Adipose tissue (tissue), 3 donors: Measurements from ENCODE around the gene CDK5RAP2. TPM values are rescaled to one million over a fixed set of nuclear protein-coding genes. Genes with fewer than 3 reads are reported as not detected.

ENCODE experiments used
- H3K27ac ChIP-seq: one replicate; pipeline ENCODE4 v1.5.1; 2013; ENCODE audit warnings: low read depth, low read length
- WGBS, 3 donors: extraction: QIAGEN DNeasy Blood & Tissue Kit; methylation state at CpG; one replicate each; pipeline ENCODE4 v1.1.7; 2013; 5-methylcytosine and 5-hydroxymethylcytosine counted together
- polyA plus RNA-seq, 3 donors: library from polyadenylated mRNA; stranded (reverse); fragments of 200-250 nt; gene quantifications; one replicate each; pipeline ENCODE4 v1.2.3, GENCODE V29; 2013
- donor health status: healthy with polysubstance abuse.
- donor health status: Bipolar disorder and iron deficiency.
- donor health status: healthy.

The CDK5RAP2 gene
- polyA plus RNA-seq, 3 donors = 9.3 to 38.8 (median 15.6) TPM

GRCh38 chr9:120432600-120432999 is 147.4 kb downstream of the CDK5RAP2 start:
- WGBS, 3 donors = 94 to 98% (median 97%) methylated on average over 3 of the region's 3 CpGs
- no peak overlapping the region for H3K27ac ChIP-seq

GRCh38 chr9:120431268-120431667 is 148.7 kb downstream of the CDK5RAP2 start:
- WGBS, 3 donors = 61 to 80% (median 66%) methylated on average over 2 of the region's 2 CpGs
- no peak overlapping the region for H3K27ac ChIP-seq

- no peak overlapping the region for H3K27ac ChIP-seq
These were observed 155.7 kb downstream of the CDK5RAP2 start for GRCh38 chr9:120424248-120424647.

GRCh38 chr9:120423812-120424211 is 156.2 kb downstream of the CDK5RAP2 start:
- WGBS, 3 donors = 91 to 95% (median 94%) methylated on average over 3 of the region's 3 CpGs
- no peak overlapping the region for H3K27ac ChIP-seq

GRCh38 chr9:120421977-120422376 is 158.0 kb downstream of the CDK5RAP2 start:
- 93 to 94% (median 93%) methylated on average over 3 of the region's 3 CpGs for WGBS, 3 donors

GRCh38 chr9:120418315-120418714 is 161.7 kb downstream of the CDK5RAP2 start:
- WGBS, 3 donors = 66 to 77% (median 77%) methylated on average over 4 of the region's 4 CpGs
- H3K27ac ChIP-seq = no peak overlapping the region

More at GRCh38 chr9:120421977-120422376, 158.0 kb downstream of the CDK5RAP2 start:
- no peak overlapping the region for H3K27ac ChIP-seq

GRCh38 chr9:120416781-120417427 is 163.1 kb downstream of the CDK5RAP2 start:
- H3K27ac ChIP-seq = no peak overlapping the region
- 89 to 95% (median 91%) methylated on average over 19 of the region's 19 CpGs for WGBS, 3 donors

GRCh38 chr9:120413121-120414048 is 166.6 kb downstream of the CDK5RAP2 start:
- no peak overlapping the region for H3K27ac ChIP-seq

GRCh38 chr9:120412425-120412951 is 167.5 kb downstream of the CDK5RAP2 start:
- no peak overlapping the region for H3K27ac ChIP-seq
- 81 to 87% (median 86%) methylated on average over 4 of the region's 4 CpGs for WGBS, 3 donors

More at GRCh38 chr9:120413121-120414048, 166.6 kb downstream of the CDK5RAP2 start:
- WGBS, 3 donors = 91 to 93% (median 92%) methylated on average over 14 to 15 of the region's 15 CpGs

GRCh38 chr9:120411862-120412424 is 168.0 kb downstream of the CDK5RAP2 start:
- H3K27ac ChIP-seq = no peak overlapping the region
- 85 to 91% (median 87%) methylated on average over 5 of the region's 5 CpGs for WGBS, 3 donors

GRCh38 chr9:120410925-120411501 is 169.0 kb downstream of the CDK5RAP2 start:
- WGBS, 3 donors = 63 to 80% (median 70%) methylated on average over 3 of the region's 3 CpGs
- H3K27ac ChIP-seq = no peak overlapping the region

- no peak overlapping the region for H3K27ac ChIP-seq
- 96 to 97% (median 96%) methylated on average over 14 of the region's 14 CpGs for WGBS, 3 donors
These were observed 171.2 kb downstream of the CDK5RAP2 start for GRCh38 chr9:120408680-120409258.

GRCh38 chr9:120405860-120406259 is 174.1 kb downstream of the CDK5RAP2 start:
- 96 to 100% (median 98%) methylated on average over 2 of the region's 2 CpGs for WGBS, 3 donors
- H3K27ac ChIP-seq = no peak overlapping the region

GRCh38 chr9:120405134-120405533 is 174.8 kb downstream of the CDK5RAP2 start:
- H3K27ac ChIP-seq = no peak overlapping the region
- WGBS, 3 donors = 95 to 100% (median 100%) methylated on average over 1 of the region's 1 CpG

GRCh38 chr9:120403543-120403856 is 176.5 kb downstream of the CDK5RAP2 start:
- 54 to 94% (median 65%) methylated on average over 3 of the region's 3 CpGs for WGBS, 3 donors
- no peak overlapping the region for H3K27ac ChIP-seq

- H3K27ac ChIP-seq = no peak overlapping the region
These were observed 177.0 kb downstream of the CDK5RAP2 start for GRCh38 chr9:120402741-120403542.

GRCh38 chr9:120399940-120400339 is 180.0 kb downstream of the CDK5RAP2 start:
- no peak overlapping the region for H3K27ac ChIP-seq
- WGBS, 3 donors = 97 to 98% (median 97%) methylated on average over 2 of the region's 2 CpGs

More at GRCh38 chr9:120402741-120403542, 177.0 kb downstream of the CDK5RAP2 start:
- WGBS, 3 donors = 89 to 97% (median 89%) methylated on average over 13 of the region's 13 CpGs

- no peak overlapping the region for H3K27ac ChIP-seq
These were observed 181.7 kb downstream of the CDK5RAP2 start for GRCh38 chr9:120398286-120398685.
